GM12878 (cell line): ENCODE results near the gene PNLIPRP2. TPM values are rescaled to one million over a fixed set of nuclear protein-coding genes. Genes with fewer than 3 reads are reported as not detected.

ENCODE experiments used
- ATAC-seq: fragments of 200-7000 bp; cut with Tn5 transposase; 3 replicates; pipeline ENCODE4 v1.9.1; 2020; ENCODE audit warnings: mild to moderate bottlenecking, moderate library complexity
- BruUV-seq: library from RNA; stranded (reverse); fragments of 400-500 nt; replicated peaks from 2 replicates; lab custom pipeline; 2021; lab: Mats Ljungman, UMichigan
- CTCF ChIA-PET: fragments of 300-600 bp; sonication (Branson Sonifier 250); formaldehyde crosslinking; extraction: SDS; loops from one replicate; lab custom pipeline; 2021; ENCODE audit warnings: inconsistent platforms; lab: Yijun Ruan, JAX
- POLR2A ChIA-PET: fragments of 350-600 bp; formaldehyde crosslinking; extraction: SDS; loops from one replicate; lab custom pipeline; 2021; ENCODE audit warnings: inconsistent platforms; lab: Charles Lee
- RAD21 ChIA-PET: fragments of 300-600 bp; sonication (Branson Sonifier 250); formaldehyde crosslinking; loops from one replicate; lab custom pipeline; 2023; ENCODE audit warnings: antibody characterized with exemption; ENCODE audit not compliant: unreplicated experiment; lab: Charles Lee
- SMC1A ChIA-PET: fragments of 300-600 bp; sonication (Branson Sonifier 250); formaldehyde crosslinking; loops from one replicate; lab custom pipeline; 2023; ENCODE audit not compliant: unreplicated experiment, uncharacterized antibody; lab: Charles Lee
- DNase-seq: peaks from one replicate; pipeline ENCODE4 v3.0.0-alpha.2; 2011; ENCODE audit warnings: low read depth, low spot score
- FAIRE-seq: peaks from 3 replicates; lab custom pipeline; 2011; peaks lifted over from hg19 to GRCh38; lab: Jason Lieb, UNC
- H2AFZ ChIP-seq: 2 replicates; pipeline ENCODE4 v1.6.0; 2011; ENCODE audit warnings: low read depth, low read length, control low read depth; ENCODE audit not compliant: control insufficient read depth
- H3K27ac ChIP-seq: 2 replicates; pipeline ENCODE4 v1.5.1; 2011; ENCODE audit warnings: control low read depth; ENCODE audit not compliant: control insufficient read depth, insufficient read depth
- H3K27me3 ChIP-seq, 2 experiments: replicated peaks in 1 of 2; 2 replicates each; pipeline versions ENCODE4 v1.6.0 to v1.6.1; 2011; ENCODE audit warnings: low read length in 1 of 2; ENCODE audit not compliant: control insufficient read depth in 2 of 2, insufficient read depth in 2 of 2
- H3K36me3 ChIP-seq, 2 experiments: 2 replicates each; pipeline ENCODE4 v1.5.1; 2011; ENCODE audit warnings: low read length in 1 of 2; ENCODE audit not compliant: control insufficient read depth in 2 of 2, insufficient read depth in 2 of 2
- H3K4me1 ChIP-seq: 2 replicates; pipeline ENCODE4 v1.6.1; 2011; ENCODE audit warnings: mild to moderate bottlenecking, low read length, moderate library complexity, mixed read lengths; ENCODE audit not compliant: control insufficient read depth, insufficient read depth
- H3K4me2 ChIP-seq: 2 replicates; pipeline ENCODE4 v1.6.0; 2011; ENCODE audit warnings: control low read depth; ENCODE audit not compliant: control insufficient read depth, insufficient read depth
- H3K4me3 ChIP-seq: fragments of 200-600 bp; sonication (generic); 2 replicates; pipeline ENCODE4 v1.5.1; 2016
- H3K79me2 ChIP-seq: 2 replicates; pipeline ENCODE4 v1.6.0; 2011; ENCODE audit warnings: low read length; ENCODE audit not compliant: control insufficient read depth, insufficient read depth
- H3K9ac ChIP-seq: 2 replicates; pipeline ENCODE4 v1.8.0; 2011; ENCODE audit warnings: low read length, control low read depth, mixed read lengths; ENCODE audit not compliant: control insufficient read depth, insufficient read depth
- H3K9me3 ChIP-seq: replicated peaks from 3 replicates; pipeline ENCODE4 v1.5.1; 2011; ENCODE audit warnings: mild to moderate bottlenecking, low read length; ENCODE audit not compliant: control insufficient read depth, insufficient read depth
- H4K20me1 ChIP-seq: 2 replicates; pipeline ENCODE4 v1.6.0; 2011; ENCODE audit not compliant: control insufficient read depth, insufficient read depth
- CBFB ChIP-seq: IDR thresholded peaks from 2 replicates; pipeline ENCODE4 v1.6.1; 2016; ENCODE audit warnings: antibody characterized with exemption, low read depth
- IKZF2 ChIP-seq, 2 experiments: fragments of 450-650 bp; IDR thresholded peaks; 2 replicates each; pipeline ENCODE4 v1.6.1; 2017; ENCODE audit warnings: mild to moderate bottlenecking in 2 of 2, moderate library complexity in 2 of 2
- NR2F1 ChIP-seq: fragments of 450-650 bp; conservative IDR thresholded peaks from 2 replicates; pipeline ENCODE4 v1.6.1; 2017; ENCODE audit warnings: mild to moderate bottlenecking
- WGBS: methylation state at CpG from one replicate; pipeline ENCODE4 v1.1.6; 2016; ENCODE audit warnings: low lambda C conversion rate; ENCODE audit not compliant: insufficient replicate concordance, insufficient coverage; ENCODE audit errors: missing lambda C conversion rate; 5-methylcytosine and 5-hydroxymethylcytosine counted together
- in situ Hi-C: fragments of 300-500 bp; cut with MboI; formaldehyde crosslinking; loops from 9 replicates; pipeline ENCODE4 v1.14.3; 2018; ENCODE audit warnings: mixed read lengths
- intact Hi-C: fragments of 100-400 bp; cut with micrococcal nuclease; formaldehyde crosslinking; loops from one replicate; pipeline ENCODE4 v1.14.2; 2022; ENCODE audit not compliant: unreplicated experiment
- polyA plus RNA-seq, 11 experiments: library from polyadenylated mRNA; depleted of rRNA in 4 of 11; unstranded in 6 of 11; stranded (reverse) in 5 of 11; fragments of >200 nt; fragmentation: Nextera tagmentation in 4 of 11; fragmentation: Illumina TruSeq in 1 of 11; extraction: Ambion mirVana in 4 of 11; extraction: Trizol in 1 of 11; gene quantifications; 1 replicate in 1 of 11; 2 replicates in 10 of 11; pipeline versions ENCODE4 v1.2.1 to v1.2.3, GENCODE V29; 2011 to 2016; ENCODE audit warnings: inconsistent platforms in 2 of 11, missing spikeins in 2 of 11, low read depth in 1 of 11
- total RNA-seq, 4 experiments: library from RNA; depleted of rRNA in 3 of 4; stranded (reverse); fragments of >200 nt in 3 of 4; fragmentation: Illumina TruSeq in 1 of 4; extraction: Trizol in 1 of 4; gene quantifications; 2 replicates each; pipeline versions ENCODE4 v1.2.1 to v1.2.3, GENCODE V29; 2013 to 2021
- TF ChIP-seq, protein P1 (sequence below): fragments of 450-650 bp; IDR thresholded peaks from 2 replicates; pipeline ENCODE4 v1.6.1; 2017; ENCODE audit warnings: mild to moderate bottlenecking, moderate library complexity
- TF ChIP-seq, protein P2 (sequence below): fragments of 450-650 bp; IDR thresholded peaks from 2 replicates; pipeline ENCODE4 v1.6.1; 2018; ENCODE audit warnings: borderline replicate concordance, mild to moderate bottlenecking; ENCODE audit not compliant: partially characterized antibody
- TF ChIP-seq, protein P3 (sequence below): fragments of 450-650 bp; formaldehyde crosslinking; IDR thresholded peaks from 2 replicates; pipeline ENCODE4 v1.4.0; 2022; ENCODE audit warnings: mild to moderate bottlenecking, moderate library complexity
- TF ChIP-seq, protein P4 (sequence below): fragments of 450-650 bp; formaldehyde crosslinking; IDR thresholded peaks from 2 replicates; pipeline ENCODE4 v1.4.0; 2020; ENCODE audit warnings: mild to moderate bottlenecking, moderate library complexity

Gene PNLIPRP2
- total and polyA plus RNA-seq, 10 of the 15 experiments (the other 5 are each of a cell fraction or from before 2014, with no cell fraction given): 0.33 TPM; not detected in 9

DNA sequence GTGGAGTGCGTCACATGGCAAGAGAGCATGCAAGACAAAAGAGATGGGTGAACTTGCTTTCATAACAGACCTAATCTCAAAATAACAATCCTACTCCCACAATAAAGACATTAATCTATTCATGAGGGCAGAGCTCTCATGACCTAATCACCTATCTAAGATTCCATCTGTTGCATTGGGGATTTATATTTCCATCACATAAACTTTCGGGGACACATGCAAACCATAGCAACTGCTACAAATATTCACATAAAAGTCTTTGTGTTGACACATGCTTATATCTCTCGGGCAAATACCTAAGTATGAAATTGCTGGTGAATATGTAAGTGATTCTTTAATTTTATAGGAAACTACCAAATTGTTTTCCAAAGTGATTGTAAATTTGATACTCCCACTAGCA is 46.0 kb upstream of the PNLIPRP2 start (continued):
- TF ChIP-seq, protein P1, sequence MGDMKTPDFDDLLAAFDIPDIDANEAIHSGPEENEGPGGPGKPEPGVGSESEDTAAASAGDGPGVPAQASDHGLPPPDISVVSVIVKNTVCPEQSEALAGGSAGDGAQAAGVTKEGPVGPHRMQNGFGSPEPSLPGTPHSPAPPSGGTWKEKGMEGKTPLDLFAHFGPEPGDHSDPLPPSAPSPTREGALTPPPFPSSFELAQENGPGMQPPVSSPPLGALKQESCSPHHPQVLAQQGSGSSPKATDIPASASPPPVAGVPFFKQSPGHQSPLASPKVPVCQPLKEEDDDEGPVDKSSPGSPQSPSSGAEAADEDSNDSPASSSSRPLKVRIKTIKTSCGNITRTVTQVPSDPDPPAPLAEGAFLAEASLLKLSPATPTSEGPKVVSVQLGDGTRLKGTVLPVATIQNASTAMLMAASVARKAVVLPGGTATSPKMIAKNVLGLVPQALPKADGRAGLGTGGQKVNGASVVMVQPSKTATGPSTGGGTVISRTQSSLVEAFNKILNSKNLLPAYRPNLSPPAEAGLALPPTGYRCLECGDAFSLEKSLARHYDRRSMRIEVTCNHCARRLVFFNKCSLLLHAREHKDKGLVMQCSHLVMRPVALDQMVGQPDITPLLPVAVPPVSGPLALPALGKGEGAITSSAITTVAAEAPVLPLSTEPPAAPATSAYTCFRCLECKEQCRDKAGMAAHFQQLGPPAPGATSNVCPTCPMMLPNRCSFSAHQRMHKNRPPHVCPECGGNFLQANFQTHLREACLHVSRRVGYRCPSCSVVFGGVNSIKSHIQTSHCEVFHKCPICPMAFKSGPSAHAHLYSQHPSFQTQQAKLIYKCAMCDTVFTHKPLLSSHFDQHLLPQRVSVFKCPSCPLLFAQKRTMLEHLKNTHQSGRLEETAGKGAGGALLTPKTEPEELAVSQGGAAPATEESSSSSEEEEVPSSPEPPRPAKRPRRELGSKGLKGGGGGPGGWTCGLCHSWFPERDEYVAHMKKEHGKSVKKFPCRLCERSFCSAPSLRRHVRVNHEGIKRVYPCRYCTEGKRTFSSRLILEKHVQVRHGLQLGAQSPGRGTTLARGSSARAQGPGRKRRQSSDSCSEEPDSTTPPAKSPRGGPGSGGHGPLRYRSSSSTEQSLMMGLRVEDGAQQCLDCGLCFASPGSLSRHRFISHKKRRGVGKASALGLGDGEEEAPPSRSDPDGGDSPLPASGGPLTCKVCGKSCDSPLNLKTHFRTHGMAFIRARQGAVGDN: no peak
- TF ChIP-seq, all 136 proteins: peak for 0

DNA sequence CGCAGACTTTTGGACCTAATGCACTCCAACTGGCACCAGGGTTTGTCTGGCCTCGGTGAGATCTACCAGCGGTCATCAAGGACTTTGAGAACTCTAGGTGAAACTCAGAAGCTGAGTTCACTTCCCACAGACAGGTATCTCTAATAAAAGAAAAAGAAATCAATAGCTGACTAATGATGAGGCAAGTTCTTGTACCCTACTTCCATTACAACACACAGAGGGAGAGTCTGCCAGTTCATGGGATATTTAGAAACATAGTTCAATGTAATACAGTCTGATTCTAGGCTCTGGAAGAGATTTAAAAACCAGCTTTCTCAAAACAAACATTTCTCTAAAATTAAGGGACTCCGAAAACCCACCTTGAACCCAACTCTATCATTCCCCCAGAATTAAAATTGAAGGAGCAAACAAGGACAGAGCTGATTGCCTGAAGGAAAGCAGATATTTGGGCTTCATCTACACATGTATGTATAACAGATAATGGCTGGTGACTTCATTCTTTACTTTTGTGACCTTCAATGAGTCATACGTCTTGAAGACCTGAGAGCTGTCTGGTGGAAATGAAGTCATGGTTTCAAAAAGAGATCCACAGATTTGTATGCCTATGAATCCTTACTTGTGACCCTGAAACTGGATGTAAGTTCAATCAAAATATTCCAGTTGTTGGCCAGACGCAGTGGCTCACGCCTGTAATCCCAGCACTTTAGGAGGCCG is 32.7 kb upstream of the PNLIPRP2 start:
- ChIA-PET SMC1A (no interaction called here), RAD21 (no interaction called here), POLR2A (no interaction called here), CTCF (no interaction called here)
- 49% methylated on average over 8 of the region's 8 CpGs for WGBS
- H3K9me3 ChIP-seq: no peaks in the 10 kb centered on the region
- H3K27ac ChIP-seq: no peak overlapping the region
- BruUV-seq: no TSS peak
- H3K4me3 ChIP-seq: no peak overlapping the region
- no peak for FAIRE-seq
- no peaks in the 10 kb centered on the region for H4K20me1 ChIP-seq
- H2AFZ ChIP-seq: no peak overlapping the region
- no peak overlapping the region for H3K4me2 ChIP-seq
- no peak for ATAC-seq
- H3K79me2 ChIP-seq: no peaks in the 10 kb centered on the region
- in situ Hi-C loops: no loop called here
- H3K36me3 ChIP-seq: no peaks in the 10 kb centered on the region
- no peak overlapping the region for H3K9ac ChIP-seq
- intact Hi-C loops: no loop called here
- DNase-seq: no peak
- no peaks in the 10 kb centered on the region for H3K4me1 ChIP-seq
- no peaks in the 10 kb centered on the region for H3K27me3 ChIP-seq
- TF ChIP-seq CBFB (no peak), NR2F1 (no peak), IKZF2 (IDR thresholded peaks at IDR 0.05) (no peak)
- TF ChIP-seq, protein P2, sequence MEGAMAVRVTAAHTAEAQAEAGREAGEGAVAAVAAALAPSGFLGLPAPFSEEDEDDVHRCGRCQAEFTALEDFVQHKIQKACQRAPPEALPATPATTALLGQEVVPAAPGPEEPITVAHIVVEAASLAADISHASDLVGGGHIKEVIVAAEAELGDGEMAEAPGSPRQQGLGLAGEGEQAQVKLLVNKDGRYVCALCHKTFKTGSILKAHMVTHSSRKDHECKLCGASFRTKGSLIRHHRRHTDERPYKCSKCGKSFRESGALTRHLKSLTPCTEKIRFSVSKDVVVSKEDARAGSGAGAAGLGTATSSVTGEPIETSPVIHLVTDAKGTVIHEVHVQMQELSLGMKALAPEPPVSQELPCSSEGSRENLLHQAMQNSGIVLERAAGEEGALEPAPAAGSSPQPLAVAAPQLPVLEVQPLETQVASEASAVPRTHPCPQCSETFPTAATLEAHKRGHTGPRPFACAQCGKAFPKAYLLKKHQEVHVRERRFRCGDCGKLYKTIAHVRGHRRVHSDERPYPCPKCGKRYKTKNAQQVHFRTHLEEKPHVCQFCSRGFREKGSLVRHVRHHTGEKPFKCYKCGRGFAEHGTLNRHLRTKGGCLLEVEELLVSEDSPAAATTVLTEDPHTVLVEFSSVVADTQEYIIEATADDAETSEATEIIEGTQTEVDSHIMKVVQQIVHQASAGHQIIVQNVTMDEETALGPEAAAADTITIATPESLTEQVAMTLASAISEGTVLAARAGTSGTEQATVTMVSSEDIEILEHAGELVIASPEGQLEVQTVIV: no peak
- TF ChIP-seq, protein P3, sequence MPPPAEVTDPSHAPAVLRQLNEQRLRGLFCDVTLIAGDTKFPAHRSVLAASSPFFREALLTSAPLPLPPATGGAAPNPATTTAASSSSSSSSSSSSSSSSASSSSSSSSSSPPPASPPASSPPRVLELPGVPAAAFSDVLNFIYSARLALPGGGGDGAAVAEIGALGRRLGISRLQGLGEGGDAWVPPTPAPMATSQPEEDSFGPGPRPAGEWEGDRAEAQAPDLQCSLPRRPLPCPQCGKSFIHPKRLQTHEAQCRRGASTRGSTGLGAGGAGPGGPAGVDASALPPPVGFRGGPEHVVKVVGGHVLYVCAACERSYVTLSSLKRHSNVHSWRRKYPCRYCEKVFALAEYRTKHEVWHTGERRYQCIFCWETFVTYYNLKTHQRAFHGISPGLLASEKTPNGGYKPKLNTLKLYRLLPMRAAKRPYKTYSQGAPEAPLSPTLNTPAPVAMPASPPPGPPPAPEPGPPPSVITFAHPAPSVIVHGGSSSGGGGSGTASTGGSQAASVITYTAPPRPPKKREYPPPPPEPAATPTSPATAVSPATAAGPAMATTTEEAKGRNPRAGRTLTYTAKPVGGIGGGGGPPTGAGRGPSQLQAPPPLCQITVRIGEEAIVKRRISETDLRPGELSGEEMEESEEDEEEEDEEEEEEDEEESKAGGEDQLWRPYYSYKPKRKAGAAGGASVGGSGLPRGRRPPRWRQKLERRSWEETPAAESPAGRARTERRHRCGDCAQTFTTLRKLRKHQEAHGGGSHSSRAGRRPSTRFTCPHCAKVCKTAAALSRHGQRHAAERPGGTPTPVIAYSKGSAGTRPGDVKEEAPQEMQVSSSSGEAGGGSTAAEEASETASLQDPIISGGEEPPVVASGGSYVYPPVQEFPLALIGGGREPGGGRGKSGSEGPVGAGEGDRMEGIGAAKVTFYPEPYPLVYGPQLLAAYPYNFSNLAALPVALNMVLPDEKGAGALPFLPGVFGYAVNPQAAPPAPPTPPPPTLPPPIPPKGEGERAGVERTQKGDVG (CRISPR knock-in tag): no peak
- TF ChIP-seq, protein P4, sequence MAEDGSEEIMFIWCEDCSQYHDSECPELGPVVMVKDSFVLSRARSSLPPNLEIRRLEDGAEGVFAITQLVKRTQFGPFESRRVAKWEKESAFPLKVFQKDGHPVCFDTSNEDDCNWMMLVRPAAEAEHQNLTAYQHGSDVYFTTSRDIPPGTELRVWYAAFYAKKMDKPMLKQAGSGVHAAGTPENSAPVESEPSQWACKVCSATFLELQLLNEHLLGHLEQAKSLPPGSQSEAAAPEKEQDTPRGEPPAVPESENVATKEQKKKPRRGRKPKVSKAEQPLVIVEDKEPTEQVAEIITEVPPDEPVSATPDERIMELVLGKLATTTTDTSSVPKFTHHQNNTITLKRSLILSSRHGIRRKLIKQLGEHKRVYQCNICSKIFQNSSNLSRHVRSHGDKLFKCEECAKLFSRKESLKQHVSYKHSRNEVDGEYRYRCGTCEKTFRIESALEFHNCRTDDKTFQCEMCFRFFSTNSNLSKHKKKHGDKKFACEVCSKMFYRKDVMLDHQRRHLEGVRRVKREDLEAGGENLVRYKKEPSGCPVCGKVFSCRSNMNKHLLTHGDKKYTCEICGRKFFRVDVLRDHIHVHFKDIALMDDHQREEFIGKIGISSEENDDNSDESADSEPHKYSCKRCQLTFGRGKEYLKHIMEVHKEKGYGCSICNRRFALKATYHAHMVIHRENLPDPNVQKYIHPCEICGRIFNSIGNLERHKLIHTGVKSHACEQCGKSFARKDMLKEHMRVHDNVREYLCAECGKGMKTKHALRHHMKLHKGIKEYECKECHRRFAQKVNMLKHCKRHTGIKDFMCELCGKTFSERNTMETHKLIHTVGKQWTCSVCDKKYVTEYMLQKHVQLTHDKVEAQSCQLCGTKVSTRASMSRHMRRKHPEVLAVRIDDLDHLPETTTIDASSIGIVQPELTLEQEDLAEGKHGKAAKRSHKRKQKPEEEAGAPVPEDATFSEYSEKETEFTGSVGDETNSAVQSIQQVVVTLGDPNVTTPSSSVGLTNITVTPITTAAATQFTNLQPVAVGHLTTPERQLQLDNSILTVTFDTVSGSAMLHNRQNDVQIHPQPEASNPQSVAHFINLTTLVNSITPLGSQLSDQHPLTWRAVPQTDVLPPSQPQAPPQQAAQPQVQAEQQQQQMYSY (CRISPR knock-in tag): no peak
